OCI-LY1 (cell line): ENCODE results near the gene CTCF.

Experiments
- EZH2 ChIP-seq: fragments of 200-600 bp; sonication (generic), shearing (Covaris generic); IDR thresholded peaks from 2 replicates; pipeline ENCODE4 v1.8.0; 2017; ENCODE audit warnings: borderline replicate concordance, mixed run types, mild to moderate bottlenecking, antibody characterized with exemption, low read length, moderate library complexity, mixed read lengths
- TF ChIP-seq, protein P1 (sequence below): fragments of 200-600 bp; sonication (generic), shearing (Covaris generic); IDR thresholded peaks from 2 replicates; pipeline ENCODE4 v1.5.1; 2017; ENCODE audit warnings: mild to moderate bottlenecking, antibody characterized with exemption, low read length, moderate library complexity, mixed read lengths

GRCh38 chr16:67543036-67543435 is 19.3 kb upstream of the CTCF start:
- TF ChIP-seq, protein P1, sequence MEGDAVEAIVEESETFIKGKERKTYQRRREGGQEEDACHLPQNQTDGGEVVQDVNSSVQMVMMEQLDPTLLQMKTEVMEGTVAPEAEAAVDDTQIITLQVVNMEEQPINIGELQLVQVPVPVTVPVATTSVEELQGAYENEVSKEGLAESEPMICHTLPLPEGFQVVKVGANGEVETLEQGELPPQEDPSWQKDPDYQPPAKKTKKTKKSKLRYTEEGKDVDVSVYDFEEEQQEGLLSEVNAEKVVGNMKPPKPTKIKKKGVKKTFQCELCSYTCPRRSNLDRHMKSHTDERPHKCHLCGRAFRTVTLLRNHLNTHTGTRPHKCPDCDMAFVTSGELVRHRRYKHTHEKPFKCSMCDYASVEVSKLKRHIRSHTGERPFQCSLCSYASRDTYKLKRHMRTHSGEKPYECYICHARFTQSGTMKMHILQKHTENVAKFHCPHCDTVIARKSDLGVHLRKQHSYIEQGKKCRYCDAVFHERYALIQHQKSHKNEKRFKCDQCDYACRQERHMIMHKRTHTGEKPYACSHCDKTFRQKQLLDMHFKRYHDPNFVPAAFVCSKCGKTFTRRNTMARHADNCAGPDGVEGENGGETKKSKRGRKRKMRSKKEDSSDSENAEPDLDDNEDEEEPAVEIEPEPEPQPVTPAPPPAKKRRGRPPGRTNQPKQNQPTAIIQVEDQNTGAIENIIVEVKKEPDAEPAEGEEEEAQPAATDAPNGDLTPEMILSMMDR: no peak
- TF ChIP-seq EZH2: no peak
